Stimulated activated CD4-positive, alpha-beta T cell treated with anti-CD3 and anti-CD28 coated beads, Interleukin-2, amount 100 ng/mL, for 24 hours (primary cell): ENCODE data around the gene NIPBL.
"Not testable (repeated sequence)": the region's sequence is repeated elsewhere in the genome, so short reads cannot be mapped to it uniquely, and the experiment has no call there.

ENCODE experiments used
- DNase-seq, 2 donors: peaks; one replicate each; pipeline ENCODE4 v3.0.0-alpha.2; 2020

NIPBL gene

DNA sequence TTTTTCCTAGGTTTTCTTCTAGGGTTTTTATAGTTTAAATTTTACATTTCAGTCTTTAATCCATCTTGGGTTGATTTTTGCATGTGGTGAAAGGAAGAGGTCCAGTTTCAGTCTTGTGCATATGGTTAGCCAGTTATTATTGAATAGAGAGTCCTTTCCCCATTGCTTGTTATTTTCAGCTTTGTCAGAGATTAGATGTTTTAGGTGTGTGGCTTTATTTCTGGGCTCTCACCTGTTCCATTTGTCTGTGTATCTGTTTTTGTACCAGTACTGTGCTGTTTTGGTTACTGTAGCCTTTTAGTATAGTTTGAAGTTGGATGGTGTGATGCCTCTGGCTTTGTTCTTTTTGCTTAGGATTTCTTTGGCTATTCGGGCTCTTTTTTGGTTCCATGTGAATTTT lies 25.8 kb downstream of the NIPBL start:
- no peak for DNase-seq

DNA sequence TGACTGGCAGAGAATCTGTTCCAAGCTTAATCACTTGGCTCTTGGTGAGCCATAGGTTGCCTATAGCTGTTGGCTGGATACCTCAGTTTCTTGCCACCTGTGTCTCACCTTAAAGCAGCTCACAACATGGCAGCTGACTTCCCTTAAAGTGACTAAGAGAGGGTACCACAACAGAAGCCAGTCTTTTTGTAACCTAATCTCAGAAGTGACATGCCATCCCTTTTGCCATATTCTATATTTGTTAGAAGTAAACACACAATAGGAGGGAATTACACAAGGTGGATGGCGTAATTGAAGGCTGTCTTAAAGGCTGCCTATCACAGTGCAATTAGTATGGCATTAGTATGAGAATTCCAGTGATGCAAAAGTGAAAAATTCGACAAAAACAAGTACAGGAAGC lies 28.1 kb downstream of the NIPBL start:
- DNase-seq, result no peak

DNA sequence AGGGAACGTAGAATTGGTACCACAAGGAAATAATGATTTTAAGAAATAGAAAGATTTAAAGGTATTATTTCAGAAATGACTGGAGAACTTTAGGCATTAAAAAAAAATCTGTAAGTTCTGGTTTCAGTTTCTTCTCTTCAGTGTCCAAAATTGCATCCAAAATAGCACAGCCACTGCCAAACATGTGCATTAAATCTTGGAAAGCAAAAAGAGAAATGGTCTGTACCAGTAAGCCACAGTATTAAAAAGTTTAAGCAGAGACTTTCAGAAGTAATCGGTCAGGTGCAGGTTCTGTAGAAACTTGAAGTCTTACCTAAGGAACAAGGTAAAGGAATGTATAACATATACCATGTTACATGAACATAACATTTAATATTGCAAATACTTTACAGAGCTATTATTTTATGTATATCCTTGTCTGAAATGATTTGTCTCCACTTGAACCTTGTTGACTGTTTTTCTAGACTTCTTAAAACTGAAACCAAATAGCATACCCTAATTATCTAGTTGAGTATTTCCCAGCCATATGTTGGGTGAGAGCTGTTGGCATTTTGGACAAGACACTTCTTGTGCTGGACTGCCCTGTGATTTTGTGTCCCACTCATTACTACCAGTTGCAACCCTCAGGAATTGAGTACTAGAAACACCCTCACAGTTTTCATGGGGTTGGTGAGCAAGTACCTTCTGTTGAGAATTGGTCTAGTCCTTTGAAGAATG lies 32.1 kb downstream of the NIPBL start:
- DNase-seq, result no peak

DNA sequence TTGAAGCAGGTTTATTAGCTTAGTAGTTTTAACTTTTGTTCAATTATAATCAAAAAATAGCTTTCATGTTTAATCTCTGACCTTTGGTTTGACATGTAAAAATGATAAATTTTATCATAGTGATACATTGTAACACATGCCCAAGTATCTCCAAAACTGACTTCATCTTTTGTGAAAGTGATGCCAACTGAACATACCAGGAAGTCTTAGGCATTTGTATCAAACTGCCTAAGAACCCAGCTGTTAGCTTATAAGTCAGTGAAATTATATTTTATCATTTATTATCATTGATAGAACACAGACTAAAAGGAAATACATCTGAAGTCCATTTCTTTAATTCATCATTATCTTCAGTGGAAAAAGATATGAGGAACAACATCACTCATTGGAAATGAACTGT lies 39.1 kb downstream of the NIPBL start:
- no peak for DNase-seq

DNA sequence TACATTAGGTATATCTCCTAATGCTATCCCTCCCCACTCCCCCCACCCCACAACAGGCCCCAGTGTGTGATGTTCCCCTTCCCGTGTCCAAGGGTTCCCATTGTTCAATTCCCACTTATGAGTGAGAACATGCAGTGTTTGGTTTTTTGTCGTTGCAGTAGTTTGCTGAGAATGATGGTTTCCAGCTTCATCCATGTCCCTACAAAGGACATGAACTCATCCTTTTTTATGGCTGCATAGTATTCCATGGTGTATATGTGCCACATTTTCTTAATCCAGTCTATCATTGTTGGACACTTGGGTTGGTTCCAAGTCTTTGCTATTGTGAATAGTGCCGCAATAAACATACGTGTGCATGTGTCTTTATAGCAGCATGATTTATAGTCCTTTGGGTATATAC lies 40.0 kb downstream of the NIPBL start:
- not testable (repeated sequence) for DNase-seq

DNA sequence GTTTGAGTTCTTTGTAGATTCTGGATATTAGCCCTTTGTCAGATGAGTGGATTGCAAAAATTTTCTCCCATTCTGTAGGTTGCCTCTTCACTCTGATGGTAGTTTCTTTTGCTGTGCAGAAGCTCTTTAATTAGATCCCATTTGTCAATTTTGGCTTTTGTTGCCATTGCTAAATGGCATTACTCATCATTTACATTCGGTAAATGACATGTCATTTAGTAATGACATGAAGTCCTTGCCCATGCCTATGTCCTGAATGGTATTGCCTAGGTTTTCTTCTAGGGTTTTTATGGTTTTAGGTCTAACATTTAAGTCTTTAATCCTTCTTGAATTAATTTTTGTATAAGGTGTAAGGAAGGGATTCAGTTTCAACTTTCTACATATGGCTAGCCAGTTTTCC lies 40.8 kb downstream of the NIPBL start:
- not testable (repeated sequence) for DNase-seq

DNA sequence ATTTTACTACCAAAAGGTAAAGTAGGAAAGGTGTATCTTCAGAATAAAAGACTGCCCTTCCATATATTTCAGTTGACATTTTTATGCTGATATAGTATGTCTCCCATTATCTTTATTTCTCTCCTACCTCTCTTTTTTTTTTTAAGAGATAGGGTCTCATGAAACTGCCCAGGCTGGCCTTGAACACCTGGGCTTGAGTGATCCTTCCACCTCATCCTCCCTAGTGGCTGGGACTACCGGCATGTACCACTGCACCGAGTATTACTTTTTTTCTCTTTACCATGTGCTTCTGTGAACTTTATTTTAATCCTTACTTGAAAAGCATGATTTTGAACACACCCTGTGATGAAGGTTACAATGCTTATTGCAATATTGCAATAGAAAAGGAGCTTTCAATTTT lies 42.7 kb downstream of the NIPBL start:
- no peak for DNase-seq

DNA sequence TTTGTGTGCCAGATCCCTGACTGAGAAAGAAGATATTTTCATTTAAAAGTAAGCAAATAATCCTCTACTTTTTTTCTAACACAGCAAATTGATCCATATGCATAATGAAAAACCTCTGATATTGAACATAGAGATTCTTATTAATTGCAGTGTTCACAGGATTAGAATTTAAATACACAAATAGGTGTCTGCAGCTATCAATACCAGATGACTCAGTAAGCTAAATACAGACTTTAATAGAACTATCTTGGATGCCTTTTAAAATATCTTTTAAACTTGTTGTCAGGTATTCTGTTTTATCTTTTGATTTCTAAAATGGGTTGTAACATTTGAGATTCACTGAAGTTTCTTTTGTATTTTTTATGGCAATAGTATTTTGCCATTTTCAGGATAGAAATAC lies 43.1 kb downstream of the NIPBL start:
- no peak for DNase-seq

DNA sequence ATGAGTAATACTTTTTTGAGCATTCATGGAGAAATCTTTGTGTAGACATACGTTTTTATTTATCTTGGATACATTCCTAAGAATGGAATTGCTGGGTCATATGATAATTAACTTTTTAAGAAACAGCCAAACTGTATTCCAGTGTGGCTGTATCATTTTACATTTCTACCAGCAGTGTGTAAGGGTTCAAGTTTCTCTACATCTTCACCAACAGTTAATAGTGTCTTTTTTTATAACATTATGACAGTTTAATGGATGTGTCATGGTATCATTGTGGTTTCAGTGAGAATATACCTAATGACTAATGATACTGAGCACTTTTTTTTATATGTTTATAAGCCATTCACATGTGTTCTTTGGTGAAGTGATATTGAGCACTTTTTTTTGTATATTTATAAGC lies 52.4 kb downstream of the NIPBL start:
- no peak for DNase-seq

DNA sequence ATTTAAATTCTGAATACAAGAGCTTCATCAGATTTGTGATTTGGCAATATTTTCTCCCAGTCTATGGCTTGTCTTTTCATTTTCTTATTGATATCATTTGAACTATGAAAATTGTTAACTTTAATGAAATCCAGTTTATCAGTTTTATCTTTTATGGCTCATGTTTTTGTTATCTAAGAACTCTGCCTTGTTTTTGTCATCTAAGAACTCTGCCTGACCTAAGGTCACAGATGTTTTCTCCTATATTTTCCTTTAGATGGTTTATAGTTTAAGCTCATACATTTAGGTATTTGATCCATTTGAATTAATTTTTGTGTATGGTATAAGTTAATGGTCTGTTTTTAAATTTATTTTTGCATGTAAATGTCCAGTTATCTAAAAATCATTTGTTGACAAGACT lies 52.9 kb downstream of the NIPBL start:
- no peak for DNase-seq

DNA sequence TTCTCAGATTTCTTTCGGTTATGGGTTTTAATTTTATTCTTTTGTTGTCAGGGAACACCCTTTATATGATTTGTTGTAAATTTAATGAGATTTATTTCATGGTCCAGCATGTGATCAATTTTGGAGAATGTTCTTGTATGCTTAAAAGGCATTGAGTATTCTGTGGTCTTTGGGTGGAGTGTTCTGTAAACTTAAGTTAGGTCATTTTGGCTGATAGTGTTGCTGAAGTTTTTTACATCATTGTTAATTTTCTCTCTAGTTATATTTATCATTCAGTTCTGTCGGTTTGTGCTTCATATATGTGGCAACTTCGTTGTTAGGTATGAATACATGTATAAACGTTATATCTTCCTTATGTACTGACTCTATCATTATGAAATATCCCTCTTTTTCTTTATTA lies 55.5 kb downstream of the NIPBL start:
- DNase-seq, result no peak

DNA sequence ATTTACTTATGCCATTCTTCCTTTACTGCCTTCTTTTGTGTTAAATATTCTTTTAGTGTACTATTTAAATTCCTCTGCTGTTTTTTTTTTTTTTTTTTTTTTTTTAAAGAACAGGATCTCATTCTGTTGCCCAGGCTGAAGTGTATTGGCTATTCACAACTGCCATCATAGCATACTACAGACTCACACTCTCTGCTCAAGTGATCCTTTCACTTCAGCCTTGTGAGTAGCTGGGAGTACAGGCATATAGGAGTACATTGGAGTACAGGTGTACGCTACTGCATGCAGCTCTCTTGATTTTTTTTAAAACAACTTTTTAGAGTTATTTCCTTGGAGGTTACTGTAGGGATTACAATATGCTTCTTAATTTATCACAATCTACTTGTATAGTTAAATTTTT lies 56.1 kb downstream of the NIPBL start:
- DNase-seq, result no peak

DNA sequence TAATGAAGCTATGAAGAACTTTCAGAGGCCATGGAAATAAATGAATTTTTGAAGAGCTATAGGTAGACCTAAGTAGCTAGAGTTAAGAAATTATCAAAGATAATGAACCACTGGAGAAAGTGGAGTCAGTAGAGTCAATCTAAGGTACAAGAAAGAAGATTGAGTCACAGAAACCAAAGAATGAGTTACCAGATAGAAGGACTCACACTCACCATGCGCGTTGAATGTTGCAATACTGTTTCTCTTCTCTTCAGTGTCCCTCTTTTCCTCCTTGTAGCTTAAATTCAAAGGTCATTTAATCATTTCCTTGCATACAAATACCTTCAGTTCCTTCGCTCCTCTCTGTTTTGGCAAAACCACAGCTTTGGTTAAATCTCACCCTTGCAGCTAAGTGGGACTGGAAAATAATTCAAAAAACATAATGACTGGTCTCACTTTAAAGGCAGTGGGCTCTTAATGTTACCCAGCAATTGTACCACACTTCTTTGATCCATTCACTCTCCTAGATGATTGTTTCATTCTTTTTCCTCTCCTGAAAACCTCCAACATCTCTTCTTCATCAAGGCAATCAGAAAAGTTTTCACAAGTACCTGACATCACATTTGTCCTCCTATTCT lies 58.3 kb downstream of the NIPBL start:
- DNase-seq, result no peak

DNA sequence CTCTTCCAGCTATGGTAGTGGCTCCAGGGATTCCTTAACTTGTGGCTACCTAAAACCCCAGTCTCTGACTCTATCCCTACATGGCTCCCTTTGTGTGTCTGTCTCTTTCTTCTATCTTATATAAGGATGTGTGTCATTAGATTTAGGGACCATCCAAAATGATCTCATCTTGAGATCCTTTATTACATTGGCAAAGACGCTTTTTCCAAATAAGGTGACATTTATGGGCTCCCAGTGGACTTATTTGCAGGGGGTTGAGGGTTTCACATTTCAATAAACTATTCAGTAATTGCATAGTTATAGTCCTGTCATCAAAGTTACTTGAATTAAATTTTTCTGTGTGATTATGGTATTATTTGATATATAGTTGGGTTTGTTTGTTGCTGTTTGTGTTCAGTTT lies 59.2 kb downstream of the NIPBL start:
- DNase-seq, result no peak

DNA sequence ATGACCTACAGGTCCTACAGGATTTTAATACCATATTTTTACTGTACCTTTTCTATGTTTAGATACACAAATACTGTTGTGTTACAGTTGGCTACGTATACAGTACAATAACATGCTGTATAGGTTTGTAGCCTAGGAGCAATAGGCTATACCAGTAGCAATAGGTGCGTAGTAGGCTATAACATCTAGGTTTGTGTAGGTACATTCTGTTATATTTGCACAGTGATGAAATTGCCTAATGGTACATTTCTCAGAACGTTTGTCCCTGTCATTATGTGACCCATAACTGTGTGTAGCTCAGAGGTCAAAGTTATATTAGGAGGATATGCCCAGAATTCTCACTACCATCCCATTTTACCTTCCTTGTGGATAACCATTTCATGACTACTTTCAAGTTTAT lies 59.7 kb downstream of the NIPBL start:
- DNase-seq, result no peak

DNA sequence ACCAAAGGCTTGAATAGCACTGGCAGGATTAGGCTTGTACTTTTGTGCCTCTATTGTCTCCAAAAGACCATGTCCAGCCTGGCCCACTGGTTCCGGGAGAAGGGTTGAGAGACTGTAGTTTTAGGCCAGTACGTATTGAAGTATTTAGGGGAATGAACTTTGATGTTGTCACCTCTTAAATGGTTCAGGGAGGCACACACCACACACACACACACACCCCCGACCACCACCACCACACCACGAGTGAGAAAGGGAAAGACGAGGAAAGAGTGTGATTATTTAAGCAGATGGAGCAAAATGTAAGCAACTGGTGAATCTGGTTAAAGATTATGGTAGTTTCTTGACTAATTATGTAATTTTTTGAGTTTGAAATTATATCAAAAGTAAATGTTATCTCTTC lies 61.6 kb downstream of the NIPBL start:
- no peak for DNase-seq

DNA sequence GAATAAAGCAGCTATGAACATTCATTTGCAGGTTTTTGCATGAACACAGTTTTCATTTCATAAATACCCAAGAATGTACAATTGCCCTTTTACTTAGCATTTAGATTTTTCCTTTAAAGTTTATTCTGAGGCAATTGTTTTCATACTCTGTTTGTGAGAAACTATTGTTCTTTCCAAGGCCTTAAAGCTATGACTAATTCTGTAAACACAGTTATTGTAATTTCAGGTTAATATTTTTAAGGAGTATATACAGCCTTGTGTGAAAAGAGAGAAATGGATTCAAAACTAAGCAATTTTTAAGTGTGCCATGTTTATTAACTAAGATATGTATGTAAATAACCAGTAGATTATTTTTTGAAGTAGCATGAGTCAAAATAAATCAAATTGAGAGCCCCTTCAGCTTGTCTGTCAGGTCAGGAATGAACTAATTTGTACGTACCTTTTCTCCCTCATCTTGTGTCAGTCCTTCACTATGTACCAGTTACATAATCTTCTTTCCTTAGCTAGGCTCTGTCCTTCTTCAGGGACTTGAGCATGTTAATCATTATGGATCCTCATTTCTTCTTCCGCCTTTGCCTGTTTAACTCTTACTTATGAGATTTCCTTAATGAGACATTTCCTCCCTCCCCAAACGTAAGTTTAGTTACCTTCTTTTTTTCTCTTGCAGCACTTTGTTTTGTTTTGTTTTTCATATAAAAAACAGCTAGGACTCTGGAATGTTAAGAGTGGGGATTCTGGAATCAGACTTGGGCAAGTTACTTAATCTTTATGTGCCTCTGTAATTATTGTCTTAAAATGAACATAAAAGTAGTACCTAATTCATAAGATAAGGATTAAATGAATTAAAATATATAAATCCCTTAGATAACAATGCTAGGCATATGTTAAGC lies 63.6 kb downstream of the NIPBL start:
- no peak for DNase-seq

DNA sequence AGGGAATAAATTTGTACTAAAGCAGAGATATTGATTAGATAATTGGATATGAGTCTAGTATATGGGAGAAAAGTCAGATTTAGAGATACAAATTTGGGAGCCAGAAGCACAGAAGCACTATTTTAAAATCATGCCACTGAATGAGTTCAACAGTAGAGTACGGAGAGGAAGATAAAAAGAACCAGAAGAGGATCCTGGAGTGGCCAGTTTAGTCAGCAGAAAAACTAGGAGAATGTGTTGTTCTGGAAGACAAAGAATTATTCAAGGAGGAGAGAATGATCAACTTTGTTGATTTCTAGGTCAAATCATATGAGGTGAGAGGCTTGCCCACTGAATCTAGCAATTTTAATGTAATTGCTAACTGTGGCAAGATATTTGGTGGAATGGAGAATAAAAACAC lies 67.0 kb downstream of the NIPBL start:
- DNase-seq, result no peak

DNA sequence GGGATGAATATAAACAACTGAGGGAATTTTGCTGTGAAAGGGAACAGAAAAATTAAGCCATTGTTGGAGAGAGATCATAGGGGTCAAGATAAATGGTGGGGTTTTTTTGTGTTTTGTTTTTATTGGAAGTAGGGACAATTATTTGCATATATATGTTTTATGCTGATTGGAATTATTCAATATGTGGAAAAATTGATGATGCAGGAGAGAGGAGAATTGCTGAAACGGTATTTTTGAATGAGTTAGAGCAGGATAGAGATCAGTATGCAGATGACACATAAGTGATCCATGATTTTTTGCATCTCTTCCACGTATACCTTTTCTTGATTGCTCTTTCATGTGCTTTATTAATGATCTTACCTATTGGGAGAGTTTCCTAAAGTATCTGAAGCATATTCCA lies 67.5 kb downstream of the NIPBL start:
- DNase-seq, result no peak

DNA sequence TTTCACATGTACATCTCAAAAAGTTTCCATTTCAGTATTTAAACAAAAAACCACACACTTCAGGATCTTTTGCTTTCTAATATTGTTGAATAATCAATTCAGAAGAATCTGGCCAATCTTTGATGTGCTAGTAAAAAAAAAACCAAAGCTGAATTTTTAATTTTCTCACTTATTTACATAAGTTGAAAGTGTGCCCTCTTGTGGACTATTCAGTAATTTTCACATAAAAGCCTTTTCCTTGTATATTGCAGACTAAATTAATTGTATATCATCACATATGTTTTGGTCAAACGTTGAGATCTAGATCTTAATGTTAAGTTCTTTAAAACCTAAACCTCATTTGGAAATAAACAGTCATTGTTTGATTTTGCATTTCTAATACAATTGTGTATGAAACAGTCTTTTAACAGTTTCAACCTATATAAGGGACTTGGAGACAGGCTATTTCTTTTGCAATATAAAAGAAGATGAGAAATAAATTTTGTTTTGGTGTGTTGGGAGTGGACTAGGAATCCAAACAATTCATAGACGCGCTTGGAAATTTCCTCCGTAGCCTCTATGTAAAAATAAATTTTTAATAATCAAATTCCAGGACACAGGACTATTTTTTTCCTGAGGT lies 68.1 kb downstream of the NIPBL start:
- no peak for DNase-seq

DNA sequence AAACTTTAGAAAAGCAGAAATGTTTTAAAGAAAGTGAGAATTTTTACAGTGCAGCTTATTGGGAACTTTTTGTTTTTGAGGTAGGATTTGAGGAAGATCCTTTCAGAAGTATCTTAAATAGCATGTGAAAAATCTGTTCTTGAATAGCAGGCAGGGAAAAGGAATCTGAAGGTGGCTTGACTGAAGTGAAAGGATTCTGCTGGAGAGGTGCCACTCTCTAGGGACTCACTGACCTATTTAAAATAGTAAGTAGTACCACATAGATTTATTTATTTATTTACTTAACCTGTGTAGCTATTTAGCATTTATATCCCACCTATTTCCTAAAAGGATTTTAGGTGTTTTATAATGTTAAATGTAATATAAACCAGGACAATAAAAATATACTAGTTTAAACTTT lies 69.1 kb downstream of the NIPBL start:
- DNase-seq, result no peak

DNA sequence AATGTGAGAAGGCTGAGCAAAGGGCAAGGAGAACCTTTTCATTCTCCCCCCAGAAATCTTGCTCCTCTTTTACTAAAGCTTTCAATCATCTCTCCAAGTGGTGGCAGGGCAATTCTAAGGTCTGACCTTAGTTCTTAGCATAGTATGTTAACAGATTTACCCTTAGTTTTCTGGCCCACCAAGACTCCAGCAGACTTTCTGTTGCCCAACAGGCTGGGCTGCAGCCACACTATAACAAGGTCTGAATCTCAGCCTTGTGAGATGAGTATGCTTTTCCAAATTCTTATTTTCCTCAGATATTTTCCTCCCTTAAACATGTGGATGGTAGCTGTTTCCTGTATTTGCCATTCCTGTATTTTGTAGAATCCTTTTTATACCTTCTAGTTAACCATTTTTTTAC lies 69.5 kb downstream of the NIPBL start:
- no peak for DNase-seq

DNA sequence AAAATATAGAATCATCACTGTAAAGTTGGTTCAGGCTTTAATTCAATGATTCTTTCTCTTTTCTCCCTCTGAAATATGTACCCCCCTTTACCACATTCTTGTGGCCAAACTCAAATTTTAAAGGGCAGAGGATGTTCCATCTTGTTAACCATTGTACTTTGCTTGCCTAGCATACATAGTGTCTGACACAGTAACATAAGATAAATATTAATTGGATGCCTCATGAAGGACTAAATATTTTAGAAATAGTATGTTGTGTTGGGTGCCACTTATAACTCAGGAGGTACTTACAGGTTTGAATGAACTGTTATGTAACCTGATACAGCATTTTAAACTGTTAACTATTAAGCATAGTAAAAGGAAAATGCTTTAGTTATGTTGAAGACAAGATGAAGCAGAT lies 71.5 kb downstream of the NIPBL start:
- no peak for DNase-seq

DNA sequence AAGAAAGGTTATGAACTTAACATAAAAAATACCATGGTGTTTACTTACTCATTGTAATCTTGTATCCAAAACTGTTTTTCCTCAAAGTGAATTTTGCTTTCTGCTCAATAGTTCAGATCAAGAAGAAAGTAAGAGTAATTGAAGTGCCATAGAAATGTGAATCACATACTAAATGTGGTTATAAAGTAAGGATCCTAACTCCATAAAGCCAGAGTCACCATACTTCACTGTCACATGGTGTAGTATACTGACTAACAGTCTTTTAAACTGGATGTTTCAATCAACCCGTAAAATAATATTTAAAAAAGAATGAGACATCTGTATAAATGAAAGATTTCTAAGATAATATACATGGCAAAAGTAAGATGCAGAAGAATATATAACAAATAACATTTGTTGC lies 72.1 kb downstream of the NIPBL start:
- DNase-seq, result no peak
